Activated CD4-positive, alpha-beta T cell treated with anti-CD3 and anti-CD28 coated beads for 4 hours (primary cell): ENCODE results near the gene MYO7B.

Experiments
- DNase-seq, 2 donors: peaks; one replicate each; pipeline ENCODE4 v3.0.0-alpha.2; 2020

MYO7B gene

GRCh38 chr2:127628767-127629614, 93.5 kb downstream of the MYO7B start:
- no peak for DNase-seq

DNA sequence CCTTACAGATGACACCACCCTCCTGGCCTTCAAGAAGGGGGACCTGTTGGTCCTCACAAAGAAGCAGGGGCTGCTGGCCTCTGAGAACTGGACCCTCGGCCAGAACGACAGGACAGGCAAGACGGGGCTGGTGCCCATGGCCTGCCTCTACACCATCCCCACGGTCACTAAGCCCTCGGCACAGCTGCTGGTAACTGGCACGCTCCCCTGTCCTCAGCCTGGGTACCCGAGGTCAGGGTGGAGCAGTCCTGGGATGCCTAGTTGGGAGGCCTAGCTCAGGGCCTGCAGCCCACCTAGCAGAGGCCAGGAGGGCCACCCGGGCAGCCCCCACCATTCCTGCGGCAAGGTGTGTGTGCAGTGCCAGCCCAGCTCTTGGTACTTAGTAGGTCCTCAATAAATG, 94.2 kb downstream of the MYO7B start:
- no peak for DNase-seq

DNA sequence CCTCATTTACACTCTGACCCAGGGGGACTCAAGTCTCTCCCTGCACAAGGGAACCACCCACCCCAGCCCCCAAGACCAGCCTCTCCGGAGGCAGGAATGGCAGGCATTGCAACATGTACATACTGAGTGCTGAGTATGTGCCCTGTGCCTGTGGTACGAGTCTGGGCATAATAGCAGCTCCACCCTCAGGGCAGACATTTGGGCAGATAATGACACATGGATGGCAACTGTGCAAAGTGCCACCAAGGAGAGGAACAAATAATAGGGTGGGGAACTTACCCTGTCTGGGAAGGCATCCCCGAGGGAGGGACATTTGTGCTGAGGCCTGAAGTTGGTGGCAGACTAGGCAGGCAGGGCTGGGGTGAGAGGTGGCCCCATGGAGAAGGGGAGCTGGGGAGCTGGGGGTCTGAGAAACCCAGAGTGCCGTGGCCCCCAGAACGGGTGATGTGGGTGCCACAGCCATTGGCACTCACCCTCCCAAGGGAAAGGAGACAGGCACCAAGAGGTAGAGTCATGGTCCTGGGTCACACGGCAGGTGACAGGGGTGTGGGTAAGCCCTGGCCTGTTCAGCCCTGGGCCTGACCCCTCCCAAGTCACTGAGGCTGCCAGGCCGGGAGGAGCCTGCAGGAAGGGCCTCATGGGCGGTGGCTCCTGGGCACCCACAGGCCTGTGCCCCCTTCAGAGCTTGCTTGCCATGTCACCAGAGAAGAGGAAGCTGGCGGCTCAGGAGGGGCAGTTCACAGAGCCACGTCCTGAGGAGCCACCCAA, 94.8 kb downstream of the MYO7B start:
- DNase-seq = no peak

DNA sequence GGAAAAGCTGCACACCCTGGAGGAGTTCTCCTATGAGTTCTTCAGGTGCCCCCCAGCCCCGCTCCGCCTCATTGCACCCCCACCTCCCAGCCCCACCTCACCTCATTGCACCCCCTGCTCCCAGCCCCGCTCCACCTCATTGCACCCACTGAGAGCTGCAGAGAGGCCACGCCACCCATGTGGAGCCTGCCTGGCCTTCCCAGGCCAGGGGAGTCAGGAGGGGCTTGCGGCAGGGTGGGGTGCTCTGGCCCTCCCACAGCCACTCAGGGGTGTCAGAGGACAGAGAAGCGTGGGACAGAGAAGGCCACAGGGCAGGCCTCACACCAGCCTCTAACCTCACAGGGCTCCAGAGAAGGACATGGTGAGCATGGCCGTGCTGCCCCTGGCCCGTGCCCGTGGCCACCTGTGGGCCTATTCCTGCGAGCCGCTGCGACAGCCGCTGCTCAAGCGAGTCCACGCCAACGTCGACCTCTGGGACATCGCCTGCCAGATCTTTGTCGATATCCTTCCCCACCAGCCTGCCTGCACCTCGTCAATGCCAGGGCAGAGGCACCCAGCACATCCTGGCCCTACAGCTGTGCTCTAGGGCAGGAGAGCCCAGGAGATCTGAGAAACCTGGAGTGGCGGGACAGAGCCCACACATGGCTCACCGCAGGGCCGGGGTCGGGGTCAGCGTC, 95.5 kb downstream of the MYO7B start:
- no peak for DNase-seq

DNA sequence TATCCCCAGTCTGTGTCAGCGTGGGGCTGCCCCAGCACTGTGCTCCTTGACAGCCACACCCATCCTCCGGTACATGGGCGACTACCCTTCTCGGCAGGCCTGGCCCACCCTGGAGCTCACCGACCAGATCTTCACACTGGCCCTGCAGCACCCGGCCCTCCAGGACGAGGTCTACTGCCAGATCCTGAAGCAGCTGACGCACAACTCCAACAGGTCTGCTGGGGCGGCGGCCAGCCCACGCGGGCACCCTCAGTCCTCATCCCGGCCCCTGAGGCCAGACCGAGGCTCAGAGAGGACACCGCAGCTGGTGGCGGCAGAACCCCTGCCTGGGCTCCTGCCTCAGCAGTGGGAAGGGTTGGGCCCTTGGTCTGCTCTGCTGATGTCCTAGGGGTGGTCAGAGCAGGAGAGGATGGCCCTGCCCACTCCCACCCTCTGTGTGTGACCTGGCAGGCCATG, 96.1 kb downstream of the MYO7B start:
- no peak for DNase-seq

- DNase-seq = no peak
Measured at GRCh38 chr2:127631997-127632581, 96.6 kb downstream of the MYO7B start.

DNA sequence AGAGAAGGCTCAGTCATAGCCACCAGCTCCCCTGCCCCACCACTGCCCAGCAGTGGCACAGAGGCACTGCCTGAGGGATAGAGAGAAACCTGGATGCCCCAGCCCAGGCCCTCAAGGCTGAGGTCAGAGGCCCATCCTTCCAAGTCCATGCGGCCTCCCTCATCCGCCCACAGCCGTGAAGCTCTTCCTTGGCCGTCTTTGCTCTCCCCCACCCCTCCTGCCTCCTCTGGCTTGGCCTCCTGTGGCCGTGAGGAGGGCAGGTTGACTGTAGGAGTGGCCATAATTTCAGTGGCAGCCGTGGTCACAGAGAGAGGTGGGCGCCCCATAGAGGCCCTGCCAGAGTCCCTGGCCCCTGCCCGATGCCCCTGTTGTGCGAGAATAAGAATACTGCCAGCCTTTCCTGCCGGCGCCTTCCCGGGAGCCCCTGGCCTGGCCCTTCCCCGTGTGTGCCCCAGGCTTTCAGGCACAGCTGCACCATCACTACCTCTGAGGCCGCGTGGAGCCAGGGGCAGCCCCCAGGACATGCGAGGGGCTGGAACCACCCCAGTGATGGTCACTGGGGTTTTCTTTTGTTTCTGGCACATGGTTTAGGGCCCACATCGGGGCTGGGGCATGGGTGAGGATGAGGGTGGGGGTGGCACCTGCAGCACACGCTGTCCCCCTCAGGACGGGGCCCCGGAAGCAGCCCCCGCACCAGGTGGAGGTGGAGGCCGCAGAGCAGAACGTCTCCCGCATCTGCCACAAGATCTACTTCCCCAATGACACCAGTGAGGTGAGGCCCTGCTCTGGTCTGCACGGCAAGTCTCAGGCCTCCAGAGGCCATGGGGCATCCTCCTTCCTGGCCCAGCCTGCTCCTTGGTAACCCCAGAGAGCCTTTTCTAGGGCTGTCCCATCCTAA, 97.4 kb downstream of the MYO7B start:
- no peak for DNase-seq

DNA sequence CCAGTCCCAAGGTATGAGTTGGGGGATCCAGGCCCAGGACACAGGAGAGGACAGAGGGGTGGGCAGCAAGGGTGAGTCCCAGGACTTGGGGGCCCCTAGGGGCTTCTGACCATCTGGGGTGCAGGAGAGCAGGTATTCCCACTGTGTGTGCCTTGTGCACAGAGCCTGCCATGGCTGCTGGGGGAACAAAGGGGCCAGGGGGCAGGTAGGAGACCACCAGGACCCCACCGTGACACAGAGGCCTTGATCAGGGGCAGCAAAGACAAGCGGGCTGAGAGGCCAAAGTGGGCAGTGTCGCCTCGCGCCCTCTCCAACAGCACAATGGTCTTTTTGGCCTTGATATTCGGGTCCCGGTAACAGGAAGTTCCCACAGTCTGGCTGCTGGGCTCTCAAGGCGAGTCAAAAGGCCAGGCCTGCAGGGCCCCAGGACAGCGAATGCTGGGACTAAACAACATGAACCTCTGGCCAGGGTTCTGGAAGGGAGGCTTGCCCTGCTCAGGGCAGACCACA, 98.1 kb downstream of the MYO7B start:
- DNase-seq = no peak

DNA sequence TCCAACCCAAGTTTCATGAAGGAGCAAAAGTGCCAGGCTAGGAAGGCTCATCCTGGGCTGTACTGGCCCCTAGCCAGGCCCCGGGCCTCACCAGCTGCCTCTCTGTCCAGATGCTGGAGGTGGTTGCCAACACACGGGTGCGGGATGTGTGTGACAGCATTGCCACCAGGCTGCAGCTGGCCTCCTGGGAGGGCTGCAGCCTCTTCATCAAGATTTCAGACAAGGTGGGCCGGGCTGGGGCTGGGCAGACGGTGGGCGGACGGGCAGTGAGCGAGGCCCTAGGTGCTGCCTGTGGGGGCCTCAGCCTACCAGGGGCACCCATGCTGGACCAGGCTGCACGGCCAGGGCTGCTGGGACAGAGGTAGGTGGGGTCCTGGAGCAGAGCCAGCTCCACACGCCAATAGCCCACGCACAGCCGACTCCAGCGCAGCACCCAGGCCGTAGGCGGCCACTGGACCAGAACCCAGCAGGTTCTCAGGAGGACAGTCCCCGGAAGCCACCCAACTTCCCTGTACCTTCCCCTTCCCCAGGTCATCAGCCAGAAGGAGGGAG, 98.7 kb downstream of the MYO7B start:
- DNase-seq = no peak

DNA sequence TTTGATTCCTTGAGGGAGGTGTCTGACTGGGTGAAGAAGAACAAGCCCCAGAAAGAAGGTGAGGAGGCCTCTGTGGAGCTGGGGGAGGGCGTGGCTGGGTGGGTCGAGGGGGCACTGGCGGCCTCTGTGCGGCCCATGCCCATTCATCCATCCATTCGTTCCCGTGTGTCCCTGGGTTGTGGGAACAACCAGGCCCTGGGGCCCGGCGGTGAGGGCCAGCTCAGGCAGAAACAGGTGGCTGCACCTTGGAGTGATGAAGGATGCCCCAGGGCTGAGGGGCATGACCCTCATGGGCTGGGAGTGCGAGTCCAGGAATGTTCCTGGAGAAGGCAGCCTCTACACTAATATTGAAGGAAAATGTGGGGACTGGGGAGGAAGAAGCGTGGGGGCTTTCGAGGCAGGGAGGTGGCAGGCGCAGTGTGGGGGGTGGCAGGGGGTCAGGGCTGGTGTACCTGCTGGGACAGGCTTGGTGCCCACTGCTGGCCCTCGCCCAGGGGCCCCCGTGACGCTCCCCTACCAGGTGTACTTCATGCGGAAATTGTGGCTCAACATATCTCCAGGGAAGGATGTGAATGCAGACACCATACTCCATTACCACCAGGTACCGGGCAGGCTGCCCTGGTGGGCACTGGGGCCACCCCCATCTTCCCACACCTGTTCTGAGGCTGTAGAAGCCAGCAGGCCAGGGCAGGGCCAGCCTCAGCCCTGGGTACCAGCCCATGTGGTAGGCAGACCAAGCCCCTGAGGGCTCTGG, 99.3 kb downstream of the MYO7B start:
- DNase-seq = no peak

DNA sequence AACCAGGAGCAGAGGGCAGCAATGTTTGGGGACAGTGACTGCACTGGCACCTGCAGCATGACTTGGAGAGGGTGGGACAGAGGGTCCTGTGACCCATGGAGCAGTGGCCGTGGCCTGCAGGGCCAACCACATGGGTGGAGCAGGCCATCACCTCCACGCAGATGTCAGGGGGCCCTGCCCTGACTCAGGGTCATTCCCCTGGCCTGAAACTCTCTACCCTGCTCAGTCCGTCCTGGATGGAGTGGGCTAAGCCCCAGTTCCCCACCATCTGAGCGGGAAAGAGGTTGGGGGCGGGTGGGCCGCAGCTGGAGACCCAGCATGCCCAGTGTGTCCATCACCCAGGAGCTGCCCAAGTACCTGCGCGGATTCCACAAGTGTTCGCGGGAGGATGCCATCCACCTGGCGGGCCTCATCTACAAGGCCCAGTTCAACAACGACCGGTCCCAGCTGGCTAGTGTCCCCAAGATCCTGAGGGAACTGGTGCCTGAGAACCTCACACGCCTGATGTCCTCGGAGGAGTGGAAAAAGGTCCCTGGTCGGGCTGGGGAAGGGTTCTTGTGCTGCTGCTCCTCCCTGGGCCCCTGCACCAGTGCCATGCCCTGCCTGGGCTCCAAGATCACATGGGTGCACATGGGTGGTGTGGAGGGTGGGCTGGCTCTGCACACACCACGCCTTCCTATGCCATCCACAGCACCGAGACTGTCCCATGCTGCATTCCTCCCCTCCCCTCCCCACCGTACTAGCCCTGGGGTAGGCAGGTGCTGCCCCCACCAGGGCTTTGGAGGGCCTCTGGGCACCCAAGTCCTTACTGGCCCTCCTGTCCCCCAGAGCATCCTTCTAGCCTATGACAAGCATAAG, 100.1 kb downstream of the MYO7B start:
- DNase-seq = no peak

GRCh38 chr2:127636248-127637235, 101.1 kb downstream of the MYO7B start:
- DNase-seq = no peak

DNA sequence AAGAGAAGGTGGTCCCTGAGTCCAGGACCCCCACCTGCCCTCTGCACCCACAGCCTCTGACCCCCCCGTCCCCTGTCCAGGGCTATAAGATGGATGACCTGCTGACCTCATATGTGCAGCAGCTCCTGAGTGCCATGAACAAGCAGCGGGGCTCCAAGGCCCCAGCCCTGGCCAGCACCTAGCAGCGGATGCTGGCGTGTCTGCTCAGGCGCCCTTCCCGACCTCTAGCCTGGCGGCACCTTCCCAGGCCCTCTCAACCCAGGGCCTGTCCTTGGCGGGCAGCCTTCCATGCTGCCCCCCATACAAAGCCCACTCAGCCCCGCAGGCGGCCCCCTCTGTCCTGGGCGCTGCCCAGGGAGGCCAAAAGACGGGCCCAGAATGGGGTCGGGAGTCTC, 101.8 kb downstream of the MYO7B start:
- DNase-seq = no peak

DNA sequence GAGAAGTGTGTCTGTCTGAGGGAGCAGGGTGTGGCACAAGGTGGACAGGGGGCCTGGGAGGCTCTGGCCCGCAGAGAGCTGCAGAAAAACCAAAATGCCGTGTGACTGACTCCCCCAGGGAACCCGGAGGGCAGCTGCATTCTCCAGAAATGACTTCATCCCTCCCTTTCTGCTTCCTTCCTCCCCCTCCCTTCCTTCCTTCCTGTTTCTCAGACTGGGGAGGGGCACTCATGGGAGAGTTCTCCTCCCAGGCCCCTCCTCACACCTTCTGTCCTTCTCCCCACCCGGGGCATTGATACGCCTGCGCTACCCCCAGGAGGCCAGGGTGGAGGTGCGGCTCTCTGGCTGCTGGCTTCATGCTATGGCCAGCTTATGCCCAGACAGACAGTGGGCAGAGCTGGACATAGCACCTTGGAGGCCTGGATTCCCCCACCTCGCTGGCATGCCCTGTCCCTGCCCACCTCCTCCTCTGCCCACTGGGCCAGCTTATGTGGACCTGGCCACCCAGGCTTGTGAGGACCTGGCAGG, 102.3 kb downstream of the MYO7B start:
- no peak for DNase-seq

DNA sequence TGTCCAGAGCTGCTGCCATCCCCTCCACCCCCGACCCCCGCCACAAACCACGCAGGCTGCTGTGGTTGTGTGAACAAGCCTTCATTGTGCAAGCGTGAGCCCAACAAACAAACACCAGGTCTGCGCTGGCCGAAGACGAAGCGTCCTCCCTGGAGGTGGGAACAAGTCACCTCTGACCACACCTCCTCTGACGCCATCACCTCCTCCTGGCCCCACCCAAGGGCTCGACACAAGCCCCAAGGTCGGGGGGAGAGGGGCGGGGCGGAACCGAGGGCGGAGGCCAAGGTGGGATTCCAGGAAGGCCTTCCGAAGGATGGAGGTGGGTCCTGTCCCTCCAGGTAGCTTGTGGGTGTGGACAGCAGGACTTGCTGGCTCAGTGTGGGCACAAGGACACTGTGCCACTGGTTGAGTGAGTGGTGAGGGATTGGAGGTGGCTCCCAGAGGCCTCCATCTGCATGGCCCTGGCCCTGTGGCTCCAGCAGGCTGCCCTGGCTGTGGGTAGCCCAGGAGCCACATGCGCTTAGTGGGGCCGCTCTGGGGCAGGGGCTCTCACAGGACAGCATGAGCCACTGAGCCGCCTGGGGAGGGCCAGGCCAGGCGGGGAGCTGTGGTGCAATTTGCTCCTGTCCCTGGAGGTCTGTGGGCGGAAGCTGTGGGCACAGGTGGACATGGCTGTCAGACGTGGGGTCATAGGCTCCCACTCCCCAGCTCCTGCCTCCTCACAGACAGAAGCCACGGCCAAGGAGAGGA, 103.1 kb downstream of the MYO7B start:
- no peak for DNase-seq

DNA sequence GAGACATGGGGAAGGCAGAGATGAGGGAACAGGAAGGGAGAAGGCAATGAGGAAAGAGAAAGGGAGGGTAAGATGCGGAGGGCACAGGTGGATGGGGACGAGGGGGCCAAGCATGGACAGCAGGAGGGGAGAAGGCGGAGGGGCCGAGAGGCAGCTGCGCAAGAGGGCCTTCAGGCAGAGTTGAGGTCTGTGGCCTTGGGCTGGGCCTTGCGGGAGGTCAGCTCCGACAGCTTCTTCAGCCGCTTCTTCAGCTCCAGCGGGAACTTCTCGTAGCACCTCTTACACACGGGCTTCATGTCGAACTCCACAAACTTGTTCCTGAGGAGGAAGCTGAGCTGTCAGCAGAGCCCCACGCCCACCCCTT, 103.6 kb downstream of the MYO7B start:
- DNase-seq = no peak
